ENCODE data around the gene KCTD15.

Gene KCTD15

DNA sequence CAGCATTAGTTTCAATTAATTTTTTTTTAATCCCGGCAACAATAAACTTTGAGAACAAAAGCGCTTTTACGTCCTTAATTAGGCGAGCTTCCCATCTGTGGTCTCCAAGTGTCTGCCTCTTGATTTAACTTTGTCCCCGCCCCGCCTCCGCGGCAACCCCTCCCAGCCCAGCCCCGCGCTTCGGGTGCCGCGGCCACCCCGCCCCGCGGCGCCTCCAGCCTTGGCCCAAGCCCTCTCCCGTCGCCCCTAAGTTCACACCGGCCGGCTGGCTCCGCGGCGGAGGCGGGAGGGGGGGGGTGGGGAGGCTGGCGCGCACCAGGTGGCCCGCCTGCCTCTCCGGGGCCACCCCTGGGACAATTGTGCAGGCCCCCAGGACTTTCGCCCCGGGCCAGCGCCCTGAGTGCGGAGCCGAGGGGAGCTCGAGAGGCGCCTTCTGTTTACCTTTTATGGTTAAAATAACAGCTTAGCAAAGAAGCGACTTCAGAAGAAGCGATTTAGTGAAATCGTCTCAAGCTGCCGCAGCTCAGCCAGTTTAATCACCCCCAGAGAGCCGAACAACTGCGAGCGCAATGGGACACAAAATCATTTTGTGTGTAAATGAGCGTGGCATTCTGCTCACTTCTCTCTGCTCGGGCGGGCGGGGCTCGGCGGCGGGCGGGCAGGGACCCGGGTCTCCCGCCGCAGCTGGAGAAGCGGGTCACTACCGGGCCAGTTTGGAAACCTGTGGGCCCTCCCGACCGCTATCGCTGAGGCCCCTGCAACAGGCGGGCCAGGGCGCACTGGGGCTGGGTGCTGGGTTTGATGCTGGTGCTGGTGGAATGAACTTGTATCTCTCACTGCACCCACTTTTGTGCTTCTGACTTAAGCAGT lies 1.4 kb downstream of the KCTD15 start:
- DNase-seq (ENCODE audit: low read depth) = peak; percentile 40

DNA sequence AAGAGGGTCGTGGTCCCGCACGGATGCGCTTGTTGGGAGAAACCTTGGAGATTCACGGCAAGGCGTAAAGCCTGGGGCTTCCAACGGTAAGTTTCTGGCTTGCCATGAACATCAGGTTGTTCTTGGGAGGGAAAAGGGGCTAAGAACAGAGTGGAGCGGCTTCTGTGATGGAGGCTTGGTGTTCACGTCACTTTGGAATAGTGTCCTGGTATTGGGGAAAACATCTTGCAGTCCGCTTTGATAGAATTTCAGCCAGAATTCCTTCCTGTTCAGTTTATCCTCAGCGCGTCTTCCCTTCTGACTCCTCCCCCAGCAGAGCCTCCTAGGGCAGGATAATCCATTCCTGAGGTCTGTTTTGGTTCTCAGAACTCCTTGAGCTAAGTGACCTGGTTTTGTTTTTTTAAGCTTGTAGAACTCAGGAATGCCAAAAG lies 2.0 kb downstream of the KCTD15 start:
- no peak for DNase-seq (ENCODE audit: low read depth)

DNA sequence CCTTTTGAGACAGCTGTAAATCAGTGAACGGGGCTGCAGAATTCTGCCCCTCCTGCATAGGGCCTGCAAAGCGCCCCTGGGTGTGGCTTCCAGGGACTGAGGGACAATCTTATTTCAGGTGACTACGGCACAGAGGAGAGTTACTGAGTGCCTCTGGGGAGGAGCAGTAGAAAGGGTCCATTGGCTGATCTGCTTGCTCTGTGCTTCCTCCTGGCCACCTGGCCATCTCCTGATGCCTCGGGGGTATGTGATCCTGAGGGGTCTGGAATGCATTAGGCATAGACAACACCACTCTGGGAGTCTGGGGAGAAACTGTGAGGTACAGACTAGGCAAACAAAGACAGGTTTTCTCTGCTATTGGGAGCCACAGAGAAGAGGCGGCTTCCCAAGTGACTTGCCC lies 2.8 kb downstream of the KCTD15 start:
- no peak for DNase-seq (ENCODE audit: low read depth)

DNA sequence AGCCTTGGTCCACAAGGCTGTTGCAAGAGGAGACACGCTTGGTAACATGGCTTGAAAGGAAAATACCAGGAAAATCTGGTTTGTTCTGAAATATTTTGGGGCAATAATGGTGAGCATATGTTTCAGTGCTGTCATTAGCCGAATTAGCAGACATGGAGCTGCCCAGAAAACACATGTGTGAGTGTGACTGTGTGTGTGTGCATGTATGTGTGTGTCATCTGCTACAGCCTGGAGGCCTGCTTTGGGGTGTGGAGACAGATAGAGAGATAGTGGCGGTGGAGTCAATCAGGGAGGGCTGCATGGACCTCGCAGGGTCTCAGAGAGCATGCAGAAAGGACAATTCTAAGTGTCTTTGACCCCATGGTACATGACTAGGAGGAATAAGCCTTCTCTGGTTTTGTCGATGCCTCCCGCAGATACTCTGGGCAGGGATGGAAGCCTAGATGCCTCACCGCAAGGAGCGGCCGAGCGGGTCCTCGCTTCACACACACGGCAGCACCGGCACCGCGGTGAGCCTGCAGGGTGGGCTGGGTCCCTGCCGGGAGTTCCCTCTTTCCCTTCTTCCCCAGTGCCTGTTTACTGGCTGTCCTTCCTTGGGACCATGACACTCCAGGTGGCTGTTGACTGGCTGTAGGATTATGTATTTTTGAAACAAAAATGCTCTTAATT lies 3.5 kb downstream of the KCTD15 start:
- DNase-seq (ENCODE audit: low read depth) = no peak

DNA sequence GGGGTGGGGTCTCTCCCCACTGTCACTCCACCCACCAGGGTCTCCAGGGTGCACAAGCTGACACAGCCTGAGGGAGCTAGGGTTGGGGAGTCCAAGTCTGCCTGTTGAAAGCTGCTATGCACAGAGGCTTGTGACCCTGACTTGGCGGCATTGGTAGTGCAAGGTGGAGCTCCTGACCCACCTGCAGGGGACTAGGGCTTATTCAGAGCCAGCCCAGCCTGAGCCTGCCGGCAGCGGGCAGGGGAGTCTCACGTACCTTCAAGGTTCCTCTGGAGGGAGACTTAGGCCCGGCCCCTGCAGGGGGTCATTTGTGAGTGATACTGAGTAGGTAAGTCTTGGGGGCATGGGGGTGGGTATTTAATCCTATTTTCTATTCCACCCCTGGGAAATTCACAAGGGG lies 4.7 kb downstream of the KCTD15 start:
- DNase-seq (ENCODE audit: low read depth) = no peak

DNA sequence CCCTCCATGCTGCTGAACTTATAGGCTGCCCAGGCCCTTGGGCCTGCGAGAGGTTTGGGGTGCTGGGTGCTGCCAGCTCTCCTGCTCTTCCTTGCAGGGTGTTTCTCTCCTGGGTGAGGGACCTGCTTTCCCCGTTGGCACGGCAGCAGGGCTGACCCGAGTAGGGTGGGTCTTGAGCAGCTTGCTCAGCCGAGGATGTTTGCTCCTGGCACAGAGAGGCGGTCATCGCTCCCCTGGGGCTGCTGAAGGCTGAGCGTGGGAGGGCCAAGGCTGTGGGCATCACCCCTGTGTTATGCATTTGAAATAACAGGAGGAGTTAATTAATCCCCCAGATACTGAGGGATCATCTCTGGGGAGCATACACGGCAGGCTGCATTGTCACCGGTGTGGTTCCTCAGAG lies 5.3 kb downstream of the KCTD15 start:
- DNase-seq (ENCODE audit: low read depth) = no peak

DNA sequence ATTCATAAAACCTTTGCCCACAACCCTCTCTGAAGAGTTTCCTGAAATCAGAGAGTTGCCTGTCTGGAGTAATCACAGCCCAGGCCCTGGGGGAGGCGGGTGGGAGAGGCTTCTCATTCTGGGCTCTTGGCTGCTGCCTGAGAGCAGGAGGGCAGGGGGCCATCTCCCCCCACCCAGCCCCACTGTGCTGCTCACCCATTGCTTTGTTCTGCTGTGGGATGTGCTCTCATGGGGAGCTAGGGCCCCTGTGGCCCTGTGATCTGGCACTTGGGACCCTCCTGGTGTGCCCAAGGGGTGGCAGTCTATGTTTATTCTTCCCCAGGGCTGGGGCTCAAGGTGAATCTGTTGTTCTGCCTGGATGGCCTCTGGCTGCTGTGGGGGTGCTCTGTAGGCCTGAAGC lies 6.1 kb downstream of the KCTD15 start:
- DNase-seq (ENCODE audit: low read depth) = no peak

DNA sequence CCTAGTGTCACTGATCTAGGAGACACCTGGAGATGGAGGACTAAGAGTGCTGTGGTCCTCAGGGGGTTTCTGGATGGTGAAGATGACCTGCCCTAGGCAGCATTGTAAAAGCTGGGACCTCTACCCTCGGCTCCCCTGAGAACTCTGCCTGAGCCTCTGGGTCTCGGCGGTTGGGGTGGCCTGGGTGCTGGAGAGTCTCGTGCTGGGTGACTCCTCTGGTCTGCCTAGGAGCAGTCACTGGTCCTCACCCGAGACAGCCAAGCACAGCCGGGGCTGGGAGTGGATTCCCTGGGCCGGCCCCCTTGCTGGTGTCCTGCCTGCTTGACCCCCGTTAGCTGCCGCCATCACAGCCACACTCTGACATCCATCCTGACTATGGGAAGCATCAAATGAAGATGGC lies 6.7 kb downstream of the KCTD15 start:
- DNase-seq (ENCODE audit: low read depth) = no peak

DNA sequence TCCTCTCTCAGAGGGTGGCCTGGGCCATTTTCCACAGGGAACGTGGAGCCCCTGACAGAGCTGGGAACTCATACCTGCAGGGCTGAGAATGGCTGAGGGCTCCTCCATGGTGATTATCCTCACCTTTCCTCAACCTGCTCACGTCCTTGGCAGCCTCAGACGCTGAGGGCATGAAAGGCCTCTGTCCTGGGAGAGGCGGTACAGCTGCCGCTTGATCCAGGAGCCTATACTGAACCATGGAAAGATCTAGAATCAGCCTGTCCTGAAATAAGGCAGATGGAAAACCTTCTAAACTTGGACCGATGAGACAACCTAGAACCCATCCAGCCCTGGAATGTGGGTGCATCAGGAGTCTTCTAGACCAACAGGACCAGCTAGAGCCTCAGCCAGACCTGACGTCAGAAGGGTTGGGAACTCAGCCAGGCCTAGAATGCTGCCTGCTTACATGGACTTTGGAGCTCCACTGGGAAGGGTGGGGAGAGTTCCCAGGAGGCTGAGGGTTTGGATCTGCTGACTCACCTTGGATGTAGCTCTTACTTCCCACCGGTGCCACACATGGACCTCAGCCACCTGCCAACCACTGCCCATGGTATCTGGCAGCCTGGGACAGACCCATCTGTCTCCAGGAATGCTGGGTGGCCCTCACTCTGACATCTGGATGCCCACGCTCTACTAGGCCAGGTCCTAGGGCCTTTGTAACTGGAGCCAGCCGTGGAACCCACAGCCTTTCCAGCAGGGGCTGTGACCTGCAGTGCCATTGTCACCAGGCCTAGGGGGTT lies 7.5 kb downstream of the KCTD15 start:
- DNase-seq (ENCODE audit: low read depth) = no peak

DNA sequence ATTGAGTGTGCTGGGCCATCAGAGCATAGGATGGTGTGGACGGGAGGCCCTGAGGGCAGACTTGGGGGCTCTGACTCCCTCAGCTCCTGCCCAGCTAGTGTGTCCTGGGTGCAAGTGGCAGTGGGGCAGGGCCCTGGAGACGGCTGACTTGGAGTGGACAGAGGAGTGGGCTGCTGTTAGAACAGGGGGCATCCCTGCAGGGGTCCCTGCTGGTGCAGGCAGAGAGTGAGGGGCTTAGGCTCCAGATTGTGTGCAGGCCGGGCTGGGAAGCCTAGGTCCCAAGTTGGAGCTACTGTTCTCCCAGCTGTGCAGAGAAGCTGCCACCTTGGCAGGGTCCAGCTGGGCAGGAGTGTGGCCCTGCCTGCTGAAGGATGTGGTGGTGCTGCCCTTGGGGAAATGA lies 8.6 kb downstream of the KCTD15 start:
- no peak for DNase-seq (ENCODE audit: low read depth)

DNA sequence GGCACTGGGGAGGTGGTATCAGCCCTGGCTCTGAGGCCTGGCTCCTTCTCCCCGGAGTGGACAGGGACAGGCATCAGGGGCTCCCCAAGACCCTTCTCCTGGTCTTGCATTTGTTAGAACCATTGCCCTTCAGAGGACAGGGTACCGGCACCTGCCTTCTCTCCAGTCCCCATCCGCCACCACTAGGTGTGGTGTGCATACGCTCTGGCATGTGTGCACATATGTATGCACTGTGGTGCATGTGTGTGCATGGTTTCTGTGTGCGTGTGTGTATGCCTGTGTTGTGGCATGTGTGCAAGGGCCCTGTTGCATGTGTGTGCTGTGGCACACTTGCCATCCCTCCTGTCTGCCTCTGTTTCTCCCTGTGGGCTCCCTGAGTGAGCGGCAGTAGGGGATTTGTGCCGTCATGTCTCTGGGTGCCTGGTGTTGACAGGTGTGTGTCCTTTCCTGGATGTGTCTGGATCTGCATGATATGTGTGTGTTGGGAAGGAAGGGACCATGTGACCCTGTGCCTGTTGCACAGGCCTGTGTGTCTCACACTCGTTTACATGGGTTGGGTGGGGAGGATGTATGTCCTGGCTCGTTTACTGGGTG lies 9.3 kb downstream of the KCTD15 start:
- DNase-seq (ENCODE audit: low read depth) = no peak

DNA sequence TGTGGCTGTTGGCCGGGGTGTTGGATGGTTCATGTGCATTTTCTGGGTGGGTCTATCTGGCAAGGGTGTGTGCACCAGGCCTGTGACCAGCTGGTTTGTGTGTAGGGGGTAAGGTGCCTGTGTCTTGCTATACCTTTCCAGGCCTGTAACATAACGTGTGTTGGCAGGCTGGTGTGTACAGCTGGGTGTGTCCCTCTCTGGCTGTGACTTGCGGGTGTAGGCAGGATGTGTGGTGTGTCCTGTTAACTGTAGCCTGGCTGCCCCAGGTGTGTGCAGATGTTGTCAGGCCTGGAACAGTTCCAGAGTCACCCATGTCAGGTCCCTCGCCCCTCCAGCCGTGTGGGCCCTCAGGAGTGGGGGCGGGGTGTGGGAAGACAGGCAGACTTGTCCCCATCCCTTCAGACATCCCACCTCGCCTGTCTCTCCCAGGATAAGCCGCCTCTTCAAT lies 9.8 kb downstream of the KCTD15 start:
- no peak for DNase-seq (ENCODE audit: low read depth)

DNA sequence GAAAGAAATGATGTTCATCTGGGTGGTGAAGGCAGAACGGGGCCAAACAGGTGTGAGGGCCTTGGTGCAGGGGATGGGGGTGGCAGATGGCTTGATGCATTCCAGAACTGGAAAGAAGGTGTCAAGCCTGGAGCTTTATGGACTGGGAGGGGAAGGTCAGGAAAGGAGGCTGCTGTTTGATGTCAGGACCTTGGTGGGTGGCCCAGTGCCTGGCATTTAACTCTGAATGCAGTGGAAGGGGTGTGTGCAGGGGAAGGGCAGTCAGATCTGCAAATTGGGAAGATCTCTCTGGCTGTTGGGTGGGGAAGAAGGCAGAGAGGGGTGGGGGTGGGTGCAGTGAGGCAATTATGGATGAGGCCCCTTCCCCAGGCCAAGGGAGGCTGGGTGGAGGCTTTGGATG lies 11.7 kb downstream of the KCTD15 start:
- no peak for DNase-seq (ENCODE audit: low read depth)

DNA sequence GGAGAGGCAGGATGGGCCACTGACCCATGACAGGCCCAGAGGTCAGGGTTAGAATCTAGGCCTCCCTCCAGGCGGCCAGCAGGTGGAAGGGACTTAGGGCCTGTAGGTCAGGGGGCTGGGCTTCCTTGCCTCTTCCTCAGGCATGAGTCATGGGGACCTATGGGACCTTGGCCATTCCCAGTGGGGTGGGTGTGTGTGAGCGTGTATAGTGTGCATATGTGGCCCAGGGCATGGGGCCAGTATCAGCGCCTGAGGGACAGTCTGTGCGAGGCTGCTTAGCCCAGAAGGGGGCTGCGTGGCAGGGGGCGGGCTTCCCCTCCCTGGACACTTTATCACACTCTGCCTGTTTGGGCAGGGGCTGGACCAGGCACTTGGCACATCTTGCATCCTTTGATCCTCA lies 13.3 kb downstream of the KCTD15 start:
- no peak for DNase-seq (ENCODE audit: low read depth)

DNA sequence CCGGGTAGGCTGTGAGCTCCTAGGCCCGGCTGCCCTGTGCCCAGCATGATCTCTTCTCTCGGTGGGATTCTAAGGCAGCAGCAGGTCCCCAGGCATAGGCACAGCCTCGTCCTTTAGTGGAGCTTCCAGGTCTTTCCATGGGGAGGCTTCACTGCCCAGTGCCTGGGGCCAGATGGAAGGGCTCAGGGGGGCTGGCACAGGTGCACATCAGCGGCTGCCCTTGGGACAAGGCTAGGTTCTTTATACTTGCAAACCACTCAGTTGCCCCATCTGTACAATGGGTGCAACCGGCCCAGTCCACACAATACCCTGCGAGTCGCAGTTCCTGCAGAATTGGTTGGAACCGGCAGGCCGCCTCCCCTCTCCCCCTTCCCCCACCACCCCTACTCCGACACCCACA lies 14.2 kb downstream of the KCTD15 start:
- no peak for DNase-seq (ENCODE audit: low read depth)

DNA sequence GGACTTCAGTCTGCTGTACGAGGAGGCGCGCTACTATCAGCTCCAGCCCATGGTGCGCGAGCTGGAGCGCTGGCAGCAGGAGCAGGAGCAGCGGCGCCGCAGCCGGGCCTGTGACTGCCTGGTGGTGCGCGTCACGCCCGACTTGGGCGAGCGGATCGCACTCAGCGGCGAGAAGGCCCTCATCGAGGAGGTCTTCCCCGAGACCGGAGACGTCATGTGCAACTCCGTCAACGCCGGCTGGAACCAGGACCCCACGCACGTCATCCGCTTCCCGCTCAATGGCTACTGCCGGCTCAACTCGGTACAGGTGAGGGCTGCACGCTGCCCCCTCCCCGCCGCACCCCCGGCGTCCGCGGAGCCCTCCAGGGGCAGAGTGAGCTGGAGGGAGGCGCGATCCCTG lies 14.6 kb downstream of the KCTD15 start:
- DNase-seq (ENCODE audit: low read depth) = no peak

DNA sequence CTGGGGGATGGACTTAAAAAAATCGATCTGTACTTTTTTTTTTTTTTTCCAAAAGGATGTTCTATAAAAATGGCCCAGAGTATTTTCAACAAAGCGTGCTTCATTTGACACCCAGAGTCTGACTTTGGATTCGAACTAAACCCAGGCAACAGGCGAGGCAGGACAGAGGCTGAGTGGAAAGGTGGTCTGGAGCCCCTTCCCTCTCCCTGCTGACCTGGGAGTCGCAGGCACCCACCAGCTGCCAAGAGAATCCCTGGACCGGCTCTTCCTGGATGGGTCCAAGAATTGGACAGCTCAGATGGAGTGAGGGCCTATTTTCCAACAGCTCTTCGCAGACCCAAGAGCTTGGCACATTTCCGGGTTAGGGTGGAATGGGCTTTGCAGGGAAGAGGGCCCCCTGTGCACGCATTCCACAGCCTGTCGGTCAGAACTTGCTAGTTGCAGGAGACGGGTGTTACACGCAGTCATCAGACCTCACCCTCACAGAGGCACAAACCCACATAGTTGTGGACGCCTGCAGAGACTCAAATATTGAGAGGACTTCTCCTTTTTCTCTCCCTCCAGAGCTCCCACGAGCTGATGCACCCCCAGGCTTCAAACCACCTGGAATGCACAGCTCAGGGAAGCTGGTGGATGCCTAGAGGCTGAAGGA lies 15.2 kb downstream of the KCTD15 start:
- DNase-seq (ENCODE audit: low read depth) = no peak

DNA sequence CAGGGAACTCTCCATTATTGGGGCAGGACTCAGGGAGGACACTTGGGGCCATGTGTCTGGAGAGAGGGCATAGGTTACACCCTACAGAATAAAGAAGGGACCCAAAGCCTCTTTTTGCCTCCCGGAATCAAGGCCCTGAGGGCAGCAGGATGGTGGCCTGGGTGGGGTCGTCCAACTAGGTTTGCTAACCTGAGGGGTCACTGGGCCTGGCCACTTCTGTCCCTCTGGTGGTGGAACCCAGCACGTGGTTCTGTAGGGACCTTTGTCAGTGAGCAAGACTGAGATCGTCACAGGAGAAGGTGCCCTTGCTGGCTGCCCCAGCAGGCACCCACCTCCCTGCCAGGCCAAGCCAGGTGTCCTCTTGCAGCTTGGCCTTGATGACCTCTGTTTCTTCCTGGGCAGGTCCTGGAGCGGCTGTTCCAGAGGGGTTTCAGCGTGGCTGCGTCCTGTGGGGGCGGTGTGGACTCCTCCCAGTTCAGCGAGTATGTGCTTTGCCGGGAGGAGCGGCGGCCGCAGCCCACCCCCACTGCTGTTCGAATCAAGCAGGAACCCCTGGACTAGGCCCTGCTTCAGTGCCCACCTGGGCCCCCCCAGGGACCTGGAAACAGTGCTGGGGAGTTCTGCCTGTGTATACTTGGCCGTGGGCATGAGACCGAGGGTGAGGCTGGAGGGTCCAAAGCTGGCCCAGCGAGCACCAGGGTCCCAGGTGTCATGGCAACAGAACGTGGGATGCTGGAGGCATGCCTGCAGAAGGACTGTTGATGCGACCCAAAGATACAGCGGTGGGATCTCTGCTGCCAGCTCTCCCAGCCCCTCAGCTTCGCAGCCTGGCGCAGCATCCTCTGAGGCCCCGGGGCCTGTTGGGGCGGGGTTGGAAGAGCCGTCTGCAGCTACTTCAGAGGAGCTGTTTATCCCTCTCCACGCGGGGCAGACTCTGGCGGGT lies 16.0 kb downstream of the KCTD15 start:
- no peak for DNase-seq (ENCODE audit: low read depth)

DNA sequence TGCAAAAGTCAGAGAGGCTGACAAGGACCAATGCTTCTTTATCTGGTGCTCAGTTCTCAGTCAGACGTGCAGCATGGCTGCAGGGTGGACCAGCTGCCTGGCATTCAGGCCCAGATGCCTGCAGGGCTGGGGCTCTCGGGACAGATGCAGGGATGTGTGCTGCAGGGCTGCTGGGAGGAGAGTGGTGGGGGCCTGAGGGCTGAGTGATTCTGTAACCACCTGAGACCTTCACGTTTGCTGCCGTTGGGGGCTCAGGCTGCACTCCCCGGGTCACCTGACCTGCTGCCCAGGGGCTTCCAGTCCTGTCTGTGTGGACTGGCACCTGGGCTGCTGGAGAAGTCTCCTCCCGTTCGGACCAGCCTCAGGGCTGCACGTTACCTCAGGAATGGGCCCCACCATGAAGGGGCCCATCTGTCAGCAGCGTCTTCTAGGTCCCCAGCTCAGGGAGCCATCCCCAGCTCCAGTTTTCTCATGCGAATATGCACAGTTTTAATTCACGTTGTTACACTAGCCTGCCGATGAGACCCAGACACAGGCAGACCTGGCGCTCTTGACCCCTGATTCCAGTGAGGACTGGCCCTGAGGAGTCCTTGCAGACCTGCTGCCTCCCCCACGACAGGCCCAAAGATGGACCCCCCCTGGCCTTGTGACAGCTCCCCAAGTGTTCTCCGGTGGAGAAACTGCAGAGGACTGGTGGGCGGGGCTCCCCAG lies 16.9 kb downstream of the KCTD15 start:
- no peak for DNase-seq (ENCODE audit: low read depth)

All from CMK (cell line).